Neural crest cell (in vitro differentiated cells): Measurements from ENCODE around the gene DIAPH3. TPM values are rescaled to one million over a fixed set of nuclear protein-coding genes. Genes with fewer than 3 reads are reported as not detected.

Experiments used
- DNase-seq: peaks from one replicate; pipeline ENCODE4 v3.0.0; 2021; ENCODE audit warnings: low read depth, mixed read lengths, low spot score
- H3K27ac Mint-ChIP-seq: one replicate; pipeline ENCODE4 v1.8.0; 2021; ENCODE audit warnings: mild to moderate bottlenecking, mixed read lengths; ENCODE audit not compliant: unreplicated experiment
- H3K27me3 Mint-ChIP-seq: 2 replicates; pipeline ENCODE4 v1.8.0; 2021; ENCODE audit warnings: low read depth, mild to moderate bottlenecking, mixed read lengths
- H3K36me3 Mint-ChIP-seq: 2 replicates; pipeline ENCODE4 v1.8.0; 2021; ENCODE audit warnings: low read depth, mild to moderate bottlenecking, mixed read lengths
- H3K4me1 Mint-ChIP-seq: 2 replicates; pipeline ENCODE4 v1.8.0; 2021; ENCODE audit warnings: mixed read lengths
- H3K4me3 Mint-ChIP-seq: one replicate; pipeline ENCODE4 v1.8.0; 2021; ENCODE audit warnings: mild to moderate bottlenecking, mixed read lengths
- H3K9me3 Mint-ChIP-seq: 2 replicates; pipeline ENCODE4 v1.8.0; 2021; ENCODE audit warnings: mixed read lengths
- total RNA-seq: library from RNA; stranded (reverse); gene quantifications from 2 replicates; pipeline ENCODE4 v1.2.1, GENCODE V29; 2021
- TF ChIP-seq, protein P1 (sequence below): fragments of 200-600 bp; sonication (generic); conservative IDR thresholded peaks from 2 replicates; pipeline ENCODE4 v1.5.0; 2021; ENCODE audit warnings: antibody characterized with exemption, mild to moderate bottlenecking

The DIAPH3 gene
- total RNA-seq, 1 donor from 2014 or later, result 16.4 TPM

DNA sequence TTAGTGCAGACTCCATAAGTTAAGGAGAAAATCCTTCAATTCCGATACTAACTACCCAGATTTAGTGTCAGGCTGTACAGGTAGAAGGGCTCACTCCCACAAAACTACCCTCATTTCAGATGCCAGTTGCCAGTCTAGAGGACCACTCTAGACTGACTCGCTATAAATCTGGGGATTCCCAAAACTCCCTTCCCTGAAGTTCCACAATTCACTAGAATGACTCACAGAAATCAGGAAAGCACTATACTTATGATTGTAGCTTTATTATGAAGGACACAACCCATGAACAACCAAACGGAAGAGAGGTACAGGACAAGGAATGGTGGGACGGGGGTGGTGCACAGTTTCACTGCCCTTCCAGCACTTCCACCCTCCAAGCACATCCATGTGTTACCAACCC is 321.2 kb downstream of the DIAPH3 start:
- TF ChIP-seq, protein P1, sequence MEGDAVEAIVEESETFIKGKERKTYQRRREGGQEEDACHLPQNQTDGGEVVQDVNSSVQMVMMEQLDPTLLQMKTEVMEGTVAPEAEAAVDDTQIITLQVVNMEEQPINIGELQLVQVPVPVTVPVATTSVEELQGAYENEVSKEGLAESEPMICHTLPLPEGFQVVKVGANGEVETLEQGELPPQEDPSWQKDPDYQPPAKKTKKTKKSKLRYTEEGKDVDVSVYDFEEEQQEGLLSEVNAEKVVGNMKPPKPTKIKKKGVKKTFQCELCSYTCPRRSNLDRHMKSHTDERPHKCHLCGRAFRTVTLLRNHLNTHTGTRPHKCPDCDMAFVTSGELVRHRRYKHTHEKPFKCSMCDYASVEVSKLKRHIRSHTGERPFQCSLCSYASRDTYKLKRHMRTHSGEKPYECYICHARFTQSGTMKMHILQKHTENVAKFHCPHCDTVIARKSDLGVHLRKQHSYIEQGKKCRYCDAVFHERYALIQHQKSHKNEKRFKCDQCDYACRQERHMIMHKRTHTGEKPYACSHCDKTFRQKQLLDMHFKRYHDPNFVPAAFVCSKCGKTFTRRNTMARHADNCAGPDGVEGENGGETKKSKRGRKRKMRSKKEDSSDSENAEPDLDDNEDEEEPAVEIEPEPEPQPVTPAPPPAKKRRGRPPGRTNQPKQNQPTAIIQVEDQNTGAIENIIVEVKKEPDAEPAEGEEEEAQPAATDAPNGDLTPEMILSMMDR, result no peak
- DNase-seq, result no peak
- Mint-ChIP-seq H3K27me3 (no peaks in the 10 kb centered on the region), H3K9me3 (no peaks in the 10 kb centered on the region), H3K36me3 (no peaks in the 10 kb centered on the region), H3K4me3 (no peak overlapping the region), H3K4me1 (peaks cover 10% of the 10 kb centered on the region), H3K27ac (no peak overlapping the region)

DNA sequence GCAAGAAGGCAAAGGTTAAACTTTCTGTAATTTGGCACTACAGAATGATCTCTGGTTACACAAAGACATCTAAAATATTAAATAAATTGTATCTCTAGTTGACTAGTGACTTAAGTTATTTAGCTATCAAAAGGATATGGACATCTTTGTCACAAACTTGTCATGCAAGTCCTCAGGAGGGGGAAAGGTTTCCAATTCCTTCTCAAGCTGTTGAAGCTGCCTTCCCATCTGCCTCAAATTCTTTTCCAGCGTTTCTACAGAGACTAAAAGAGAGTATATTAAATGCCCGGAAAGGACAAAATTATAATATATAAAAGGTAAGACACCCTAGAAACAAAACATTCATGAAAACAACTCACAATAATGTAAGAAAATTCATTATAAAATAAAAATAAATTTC is 324.5 kb downstream of the DIAPH3 start:
- H3K4me1 Mint-ChIP-seq, result peaks cover 5% of the 10 kb centered on the region
- no peaks in the 10 kb centered on the region for H3K36me3 Mint-ChIP-seq
- no peaks in the 10 kb centered on the region for H3K9me3 Mint-ChIP-seq
- no peak for DNase-seq
- H3K27me3 Mint-ChIP-seq, result no peaks in the 10 kb centered on the region
- H3K4me3 Mint-ChIP-seq, result no peak overlapping the region
- no peak overlapping the region for H3K27ac Mint-ChIP-seq
- TF ChIP-seq, protein P1, result no peak

DNA sequence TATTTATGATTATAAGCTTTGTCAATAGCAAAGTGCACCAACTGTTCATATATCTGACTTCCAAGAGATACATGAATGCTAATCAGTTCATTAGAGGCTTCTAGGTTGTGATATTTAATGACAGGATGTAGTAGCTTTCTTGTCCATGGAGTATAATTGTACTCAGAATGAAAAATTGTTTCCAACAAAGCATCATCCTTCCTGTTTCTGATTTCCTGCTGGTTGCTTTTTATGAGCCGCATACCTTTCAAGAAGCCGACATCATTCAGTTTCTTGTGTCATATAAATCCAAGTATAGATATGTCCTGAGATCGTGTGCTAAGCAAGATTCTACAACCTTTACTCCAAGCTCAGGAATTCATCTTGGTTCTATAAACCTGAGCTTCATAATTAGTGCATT is 326.6 kb downstream of the DIAPH3 start:
- Mint-ChIP-seq H3K4me3 (no peak overlapping the region), H3K4me1 (no peaks in the 10 kb centered on the region), H3K27ac (no peak overlapping the region), H3K36me3 (no peaks in the 10 kb centered on the region), H3K9me3 (no peaks in the 10 kb centered on the region), H3K27me3 (no peaks in the 10 kb centered on the region)
- TF ChIP-seq, protein P1, result no peak
- no peak for DNase-seq

DNA sequence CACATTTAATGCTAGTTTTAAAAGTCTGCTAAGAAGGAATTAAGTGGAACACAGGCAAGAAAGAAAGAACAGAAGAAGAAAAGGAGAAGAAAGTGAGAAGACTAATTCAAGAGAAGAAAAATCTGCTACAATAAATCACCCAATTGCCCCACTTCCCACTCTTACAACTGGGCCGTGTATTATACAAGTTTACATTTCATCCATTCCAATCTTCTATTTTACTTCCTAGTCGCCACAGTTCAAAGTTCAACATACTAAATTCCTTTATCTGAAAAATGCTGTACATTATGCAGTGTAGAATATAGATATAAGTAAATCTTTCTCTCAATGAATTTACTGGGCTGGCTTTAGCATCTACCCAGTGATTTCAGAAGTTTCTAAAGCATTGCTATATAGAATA is 328.2 kb downstream of the DIAPH3 start:
- no peaks in the 10 kb centered on the region for H3K27me3 Mint-ChIP-seq
- H3K9me3 Mint-ChIP-seq, result no peaks in the 10 kb centered on the region
- H3K4me3 Mint-ChIP-seq, result no peak overlapping the region
- no peaks in the 10 kb centered on the region for H3K4me1 Mint-ChIP-seq
- DNase-seq, result no peak
- TF ChIP-seq, protein P1, result no peak
- H3K36me3 Mint-ChIP-seq, result no peaks in the 10 kb centered on the region
- no peak overlapping the region for H3K27ac Mint-ChIP-seq

DNA sequence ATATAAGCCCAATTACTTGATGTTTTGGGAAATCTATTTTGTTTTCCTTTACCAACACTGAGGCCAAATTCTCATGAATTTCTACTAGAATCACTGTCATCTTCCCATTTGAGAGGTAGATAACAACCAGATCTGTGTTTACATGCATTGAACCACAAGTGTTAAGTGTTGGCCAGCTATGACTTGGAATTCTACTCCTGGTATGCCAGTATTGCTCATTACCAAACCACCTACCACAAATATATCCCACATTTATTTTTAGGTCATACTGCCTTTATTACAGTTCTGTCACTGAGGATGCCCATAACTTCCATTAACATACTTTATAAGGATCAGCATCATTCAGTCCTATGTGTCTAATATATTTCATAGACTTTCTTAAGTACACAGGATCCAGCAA is 328.9 kb downstream of the DIAPH3 start:
- no peaks in the 10 kb centered on the region for H3K36me3 Mint-ChIP-seq
- no peaks in the 10 kb centered on the region for H3K9me3 Mint-ChIP-seq
- no peak overlapping the region for H3K27ac Mint-ChIP-seq
- TF ChIP-seq, protein P1, result no peak
- DNase-seq, result no peak
- no peak overlapping the region for H3K4me3 Mint-ChIP-seq
- H3K4me1 Mint-ChIP-seq, result no peaks in the 10 kb centered on the region
- H3K27me3 Mint-ChIP-seq, result no peaks in the 10 kb centered on the region

DNA sequence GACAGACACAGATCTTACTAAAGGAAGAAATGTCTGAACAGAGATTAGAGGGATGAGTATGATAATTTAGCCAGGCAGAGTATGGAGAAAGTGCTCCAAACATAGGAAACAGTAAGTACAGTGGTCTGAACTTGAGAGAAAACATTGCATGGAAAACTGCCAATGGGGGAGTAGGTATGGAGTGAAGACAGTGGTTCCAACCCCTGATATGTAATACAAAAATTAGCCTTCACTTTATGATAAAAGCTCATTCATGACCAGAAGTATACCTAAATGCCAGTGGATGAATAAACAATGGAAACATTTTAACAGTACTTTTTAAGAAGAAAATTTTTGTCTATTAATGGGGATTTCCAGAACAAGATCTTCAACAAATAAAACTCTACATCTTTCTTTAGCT is 334.0 kb downstream of the DIAPH3 start:
- Mint-ChIP-seq H3K4me1 (no peaks in the 10 kb centered on the region), H3K27me3 (no peaks in the 10 kb centered on the region), H3K27ac (no peak overlapping the region), H3K9me3 (no peaks in the 10 kb centered on the region), H3K4me3 (no peak overlapping the region), H3K36me3 (no peaks in the 10 kb centered on the region)
- TF ChIP-seq, protein P1, result no peak
- no peak for DNase-seq
